T-helper 2 cell treated with Interferon-gamma antibody and Interleukin-4, amounts not matched to agents 5 μg/mL and 100 μg/mL, for 36 hours (primary cell): ENCODE data around the gene RNF20.

Source experiments
- DNase-seq: peaks from one replicate; pipeline ENCODE4 v3.0.0; 2021; ENCODE audit warnings: low spot score
- H3K27ac Mint-ChIP-seq: one replicate; pipeline ENCODE4 v1.8.0; 2021; ENCODE audit warnings: mild to moderate bottlenecking, mixed read lengths
- H3K27me3 Mint-ChIP-seq: one replicate; pipeline ENCODE4 v1.8.0; 2021; ENCODE audit warnings: low read depth, mixed read lengths
- H3K36me3 Mint-ChIP-seq: one replicate; pipeline ENCODE4 v1.8.0; 2021; ENCODE audit warnings: low read depth, mixed read lengths
- H3K4me1 Mint-ChIP-seq: one replicate; pipeline ENCODE4 v1.8.0; 2021; ENCODE audit warnings: low read depth, mixed read lengths
- H3K4me3 Mint-ChIP-seq: one replicate; pipeline ENCODE4 v1.8.0; 2022; ENCODE audit warnings: mild to moderate bottlenecking, moderate library complexity, mixed read lengths
- H3K9me3 Mint-ChIP-seq: one replicate; pipeline ENCODE4 v1.8.0; 2021; ENCODE audit warnings: mixed read lengths

The RNF20 gene

DNA sequence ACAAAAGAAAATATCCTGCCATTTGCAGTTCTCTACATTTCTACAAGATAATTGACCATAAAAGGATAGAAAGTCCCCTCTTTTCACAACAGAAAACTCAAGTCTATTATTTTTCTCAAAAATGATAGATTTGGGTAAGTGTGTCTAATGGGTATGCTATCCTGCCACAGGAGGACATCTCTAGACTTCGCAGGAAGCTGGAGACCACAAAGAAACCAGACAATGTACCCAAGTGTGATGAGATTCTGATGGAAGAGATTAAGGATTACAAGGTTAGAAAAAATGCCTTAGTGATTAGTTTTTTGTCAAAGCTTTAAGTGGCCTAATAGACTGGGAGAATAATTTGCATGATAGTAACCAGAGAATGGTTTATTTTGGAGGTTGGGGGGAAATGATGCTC lies 28.1 kb downstream of the RNF20 start:
- no peak for DNase-seq
- Mint-ChIP-seq H3K36me3 (peaks cover 70% of the 10 kb centered on the region), H3K27me3 (no peaks in the 10 kb centered on the region), H3K4me1 (peaks cover 9% of the 10 kb centered on the region), H3K9me3 (peaks cover 9% of the 10 kb centered on the region), H3K4me3 (no peak overlapping the region), H3K27ac (no peak overlapping the region)

DNA sequence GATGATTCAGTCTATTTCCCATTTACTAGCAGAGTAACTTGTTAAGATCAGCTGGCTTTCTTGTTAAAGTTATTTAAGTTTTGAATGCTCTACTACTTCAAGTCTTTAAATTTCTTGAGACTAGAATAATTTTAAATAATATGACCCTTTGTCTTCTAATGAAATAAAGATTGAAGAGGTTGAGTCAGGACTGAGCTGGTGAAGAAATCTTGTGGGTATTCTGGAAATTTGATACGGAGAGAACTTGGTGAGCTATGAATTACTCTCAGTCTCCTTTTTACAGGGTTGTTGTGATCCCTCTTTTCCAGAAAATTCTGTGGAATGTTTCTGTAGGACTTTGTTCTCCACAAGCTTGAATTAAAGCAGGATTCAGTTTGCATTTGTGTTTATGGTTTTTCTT lies 29.3 kb downstream of the RNF20 start:
- no peak for DNase-seq
- no peaks in the 10 kb centered on the region for H3K27me3 Mint-ChIP-seq
- H3K27ac Mint-ChIP-seq, result no peak overlapping the region
- no peak overlapping the region for H3K4me3 Mint-ChIP-seq
- peaks cover 9% of the 10 kb centered on the region for H3K9me3 Mint-ChIP-seq
- H3K36me3 Mint-ChIP-seq, result peaks cover 62% of the 10 kb centered on the region
- peaks cover 11% of the 10 kb centered on the region for H3K4me1 Mint-ChIP-seq

DNA sequence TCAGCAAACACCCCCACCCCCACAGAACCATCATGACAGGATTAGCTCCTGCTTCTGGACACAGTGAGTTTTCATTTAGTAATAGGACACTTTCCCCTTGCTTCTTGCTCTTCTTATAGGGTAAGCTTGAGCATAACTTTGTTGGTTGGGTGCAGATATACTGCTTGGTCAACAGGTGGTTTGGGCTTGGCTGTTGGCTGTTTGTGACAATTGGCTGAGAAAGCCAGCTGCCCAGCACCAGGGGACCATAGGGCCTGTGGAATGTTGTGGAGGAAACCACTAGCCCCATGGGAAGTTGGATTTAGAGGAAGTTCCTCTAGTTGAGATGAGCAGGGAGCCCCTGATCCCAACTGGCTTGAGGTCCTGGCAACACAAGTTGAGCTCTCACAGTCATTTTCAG lies 30.6 kb downstream of the RNF20 start:
- Mint-ChIP-seq H3K27ac (no peak overlapping the region), H3K4me3 (no peak overlapping the region), H3K4me1 (peaks cover 11% of the 10 kb centered on the region), H3K27me3 (no peaks in the 10 kb centered on the region), H3K9me3 (peaks cover under 1% of the 10 kb centered on the region), H3K36me3 (peaks cover 51% of the 10 kb centered on the region)
- no peak for DNase-seq

DNA sequence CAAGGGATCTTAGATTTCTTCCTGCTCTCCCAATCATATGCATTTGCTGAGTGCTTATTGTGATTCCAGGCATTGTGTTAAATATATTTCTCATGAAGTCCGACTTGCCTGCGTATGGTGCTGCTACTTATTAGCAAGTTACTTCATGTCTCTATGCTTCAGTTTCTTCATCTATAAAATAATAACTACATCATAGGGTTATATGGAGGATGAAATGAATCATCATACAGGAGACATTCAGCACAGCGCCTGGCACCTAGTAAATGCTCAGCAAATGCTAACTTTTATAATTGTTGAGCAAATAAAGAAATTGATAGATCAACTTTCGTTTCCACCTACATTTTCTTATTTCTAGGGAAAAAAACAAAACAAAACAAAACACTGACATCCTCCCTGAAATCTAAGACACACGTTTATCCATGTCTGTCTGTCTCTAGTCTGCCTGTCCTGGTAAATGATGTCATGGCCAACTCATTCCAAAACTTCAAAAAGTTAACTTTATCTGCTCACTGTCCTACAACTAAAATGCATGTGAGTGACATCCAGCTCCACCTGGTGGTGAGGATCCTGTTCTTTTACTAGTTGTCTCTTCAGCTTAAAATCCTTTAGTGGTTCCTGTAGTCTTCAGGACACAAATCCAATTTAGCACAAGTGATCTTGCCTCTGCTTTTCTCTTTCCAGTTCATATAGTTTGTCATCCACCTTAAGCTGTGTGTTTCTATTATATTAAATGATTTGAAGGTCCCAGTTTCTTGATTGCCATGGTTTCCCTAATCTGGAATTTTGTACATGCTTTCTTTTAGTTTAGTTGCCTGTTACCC lies 33.5 kb downstream of the RNF20 start:
- peaks cover 12% of the 10 kb centered on the region for H3K4me1 Mint-ChIP-seq
- H3K4me3 Mint-ChIP-seq, result no peak overlapping the region
- DNase-seq, result no peak
- no peak overlapping the region for H3K27ac Mint-ChIP-seq
- no peaks in the 10 kb centered on the region for H3K27me3 Mint-ChIP-seq
- H3K9me3 Mint-ChIP-seq, result no peaks in the 10 kb centered on the region
- peaks cover 28% of the 10 kb centered on the region for H3K36me3 Mint-ChIP-seq

DNA sequence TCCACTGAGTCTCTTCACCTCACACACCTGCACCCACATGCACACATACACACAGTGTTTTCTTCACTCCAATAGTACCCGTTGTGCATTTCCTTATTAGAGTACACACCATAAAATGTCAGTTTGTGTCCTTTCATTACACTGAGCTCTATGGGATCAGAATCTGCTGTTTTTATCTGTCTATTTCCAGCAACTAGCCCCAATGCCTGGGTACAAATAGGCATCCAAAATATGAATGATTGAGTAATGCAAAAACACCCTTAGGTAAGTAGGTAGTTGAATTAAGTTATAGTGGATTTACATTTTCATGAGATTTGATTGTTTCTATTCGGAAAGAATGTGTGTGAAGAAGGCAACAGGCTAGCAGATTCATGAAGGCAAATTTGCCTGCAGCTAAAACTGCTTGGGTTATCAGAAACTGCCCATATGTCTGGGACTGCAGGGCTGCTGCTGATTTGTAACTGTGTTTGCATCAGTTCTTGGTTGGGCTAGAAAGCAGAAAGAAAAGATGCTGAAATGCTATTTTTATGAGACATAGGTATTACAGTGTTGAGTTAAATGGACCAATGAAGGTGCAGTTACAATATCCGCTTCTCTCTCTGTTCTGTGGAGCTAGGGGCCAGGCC lies 34.2 kb downstream of the RNF20 start:
- DNase-seq, result no peak
- no peaks in the 10 kb centered on the region for H3K9me3 Mint-ChIP-seq
- no peak overlapping the region for H3K27ac Mint-ChIP-seq
- H3K4me1 Mint-ChIP-seq, result peaks cover 10% of the 10 kb centered on the region
- H3K36me3 Mint-ChIP-seq, result peaks cover 20% of the 10 kb centered on the region
- no peaks in the 10 kb centered on the region for H3K27me3 Mint-ChIP-seq
- no peak overlapping the region for H3K4me3 Mint-ChIP-seq

DNA sequence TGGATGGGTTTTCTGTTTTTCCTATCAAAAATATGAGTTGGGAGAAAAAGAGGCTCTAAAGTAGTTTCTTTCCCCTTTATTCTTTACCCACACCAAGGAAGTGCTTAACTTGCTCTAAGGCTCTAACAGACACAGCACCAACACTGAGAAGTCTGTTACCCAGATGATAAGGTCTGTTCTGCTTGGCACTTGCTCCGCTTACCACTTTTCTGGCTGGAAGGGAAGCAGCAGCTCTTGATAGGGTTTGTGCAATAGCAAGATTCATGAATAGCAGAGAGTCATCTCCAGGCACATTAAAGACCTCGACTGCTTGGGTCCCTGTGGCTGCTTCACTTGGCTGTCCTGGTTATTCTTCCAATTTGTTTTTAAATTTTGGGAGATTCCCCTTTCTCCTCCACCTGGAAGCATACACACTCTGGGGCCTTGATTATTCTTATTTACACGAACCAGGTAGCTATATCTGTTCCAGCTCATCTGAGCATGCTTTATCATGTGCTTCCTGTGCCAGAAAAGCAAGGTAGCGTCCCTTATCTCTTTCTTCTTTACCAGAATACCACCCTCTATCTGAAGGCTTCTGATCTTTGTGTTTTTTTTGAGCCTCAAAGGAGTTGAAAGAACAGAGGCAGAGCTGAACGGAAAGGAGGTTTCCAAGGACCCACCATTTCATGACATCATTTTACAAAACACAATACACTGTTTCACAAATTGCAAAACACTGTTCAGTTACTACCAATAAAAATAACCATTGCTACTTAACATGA lies 36.3 kb downstream of the RNF20 start:
- no peaks in the 10 kb centered on the region for H3K27me3 Mint-ChIP-seq
- no peaks in the 10 kb centered on the region for H3K9me3 Mint-ChIP-seq
- H3K4me1 Mint-ChIP-seq, result peaks cover 17% of the 10 kb centered on the region
- H3K36me3 Mint-ChIP-seq, result peaks cover 11% of the 10 kb centered on the region
- no peak overlapping the region for H3K4me3 Mint-ChIP-seq
- H3K27ac Mint-ChIP-seq, result peak overlapping the region; percentile 73
- no peak for DNase-seq

DNA sequence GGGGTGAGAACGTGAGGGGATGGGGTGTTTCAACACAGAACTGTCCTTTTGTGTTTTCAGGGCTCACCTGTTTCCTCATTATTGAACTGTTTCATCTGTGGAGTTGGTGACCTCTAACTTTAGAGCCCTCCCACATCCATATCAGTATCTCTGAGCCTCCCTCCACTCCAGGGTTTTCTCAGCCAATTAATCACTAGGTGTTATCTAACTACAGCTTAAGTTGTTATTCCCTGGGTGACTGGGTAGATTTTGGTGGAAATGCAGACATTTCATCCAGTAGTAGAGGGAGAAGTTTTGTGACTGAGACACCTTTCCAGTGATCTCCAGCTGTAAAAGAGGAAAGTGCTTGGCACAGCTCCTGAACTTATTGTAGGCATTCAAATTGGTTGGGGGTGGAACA lies 37.5 kb downstream of the RNF20 start:
- Mint-ChIP-seq H3K4me3 (no peak overlapping the region), H3K36me3 (peaks cover 7% of the 10 kb centered on the region), H3K9me3 (no peaks in the 10 kb centered on the region), H3K4me1 (peaks cover 17% of the 10 kb centered on the region), H3K27ac (no peak overlapping the region), H3K27me3 (no peaks in the 10 kb centered on the region)
- no peak for DNase-seq

DNA sequence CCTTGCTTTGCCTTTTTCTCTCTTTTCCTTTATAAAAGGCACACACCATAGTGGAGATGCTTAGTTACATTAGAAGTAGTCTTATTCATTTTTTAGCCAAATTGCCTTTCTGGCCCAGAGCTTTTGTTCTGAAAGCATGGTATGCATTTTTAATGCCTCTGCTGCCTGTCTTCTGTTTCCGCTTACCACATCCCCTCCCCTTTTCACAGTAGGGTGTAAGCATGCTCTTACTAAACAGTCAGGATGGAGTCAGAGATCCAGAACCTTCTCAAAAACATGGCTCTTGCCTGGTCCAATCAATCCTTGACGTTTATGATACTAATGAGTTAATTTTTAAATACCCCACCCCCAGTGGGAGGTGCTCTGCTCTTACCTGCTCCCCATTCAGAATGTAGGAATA lies 38.7 kb downstream of the RNF20 start:
- H3K4me1 Mint-ChIP-seq, result peaks cover 16% of the 10 kb centered on the region
- DNase-seq, result no peak
- H3K27me3 Mint-ChIP-seq, result no peaks in the 10 kb centered on the region
- H3K36me3 Mint-ChIP-seq, result peaks cover 4% of the 10 kb centered on the region
- no peaks in the 10 kb centered on the region for H3K9me3 Mint-ChIP-seq
- no peak overlapping the region for H3K27ac Mint-ChIP-seq
- no peak overlapping the region for H3K4me3 Mint-ChIP-seq

DNA sequence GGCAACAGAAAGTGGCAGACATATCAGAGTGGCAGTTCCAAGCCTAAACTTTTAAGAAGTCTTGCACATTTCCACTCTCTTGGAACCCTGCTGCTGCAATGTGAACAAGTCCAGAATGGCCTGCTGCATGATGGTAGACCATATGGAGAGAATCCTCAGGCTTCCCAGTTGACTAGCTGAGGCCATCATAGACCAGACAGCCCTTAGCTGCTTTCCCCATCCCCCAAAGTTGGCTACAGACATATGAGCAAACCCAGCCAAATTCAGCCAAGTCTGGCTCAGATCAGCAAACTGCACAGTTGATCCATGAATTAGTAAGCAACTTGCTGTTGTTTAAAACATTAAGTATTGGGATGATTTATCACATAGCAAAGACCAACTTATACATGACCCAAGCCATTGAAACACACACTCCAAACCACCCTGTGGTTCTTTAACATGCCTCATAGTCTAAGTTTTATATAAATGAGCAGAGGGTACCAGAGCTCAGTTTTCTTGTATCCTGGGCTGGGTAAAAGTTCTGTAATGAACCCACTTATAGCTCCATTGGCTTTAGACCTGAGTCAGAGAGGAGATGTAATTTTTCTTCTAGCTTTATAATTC lies 41.2 kb downstream of the RNF20 start:
- peaks cover 14% of the 10 kb centered on the region for H3K4me1 Mint-ChIP-seq
- no peak overlapping the region for H3K27ac Mint-ChIP-seq
- H3K9me3 Mint-ChIP-seq, result no peaks in the 10 kb centered on the region
- H3K27me3 Mint-ChIP-seq, result no peaks in the 10 kb centered on the region
- peaks cover 1% of the 10 kb centered on the region for H3K36me3 Mint-ChIP-seq
- no peak for DNase-seq
- no peak overlapping the region for H3K4me3 Mint-ChIP-seq

DNA sequence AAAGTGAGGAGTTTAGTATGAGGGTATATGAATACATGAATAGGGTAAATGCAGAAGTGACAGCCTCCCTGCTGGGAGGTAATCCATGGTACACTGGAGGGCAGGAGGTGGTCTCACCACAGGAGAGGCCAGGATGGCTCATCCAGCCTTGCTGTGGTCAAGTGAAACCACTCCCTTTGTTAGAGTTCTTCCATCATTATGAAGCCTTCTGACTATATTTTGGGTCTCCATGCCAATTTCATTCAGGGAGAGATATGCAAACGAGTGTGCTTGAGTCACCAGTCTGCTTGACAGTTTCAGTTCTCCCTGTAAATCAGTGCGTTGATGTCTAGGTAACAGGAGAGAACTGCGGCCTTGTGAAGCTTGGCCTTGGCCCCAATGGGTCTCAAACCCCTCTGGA lies 44.7 kb downstream of the RNF20 start:
- no peak overlapping the region for H3K4me3 Mint-ChIP-seq
- no peaks in the 10 kb centered on the region for H3K9me3 Mint-ChIP-seq
- H3K27me3 Mint-ChIP-seq, result no peaks in the 10 kb centered on the region
- no peak overlapping the region for H3K27ac Mint-ChIP-seq
- no peak for DNase-seq
- no peaks in the 10 kb centered on the region for H3K36me3 Mint-ChIP-seq
- H3K4me1 Mint-ChIP-seq, result peaks cover 6% of the 10 kb centered on the region

DNA sequence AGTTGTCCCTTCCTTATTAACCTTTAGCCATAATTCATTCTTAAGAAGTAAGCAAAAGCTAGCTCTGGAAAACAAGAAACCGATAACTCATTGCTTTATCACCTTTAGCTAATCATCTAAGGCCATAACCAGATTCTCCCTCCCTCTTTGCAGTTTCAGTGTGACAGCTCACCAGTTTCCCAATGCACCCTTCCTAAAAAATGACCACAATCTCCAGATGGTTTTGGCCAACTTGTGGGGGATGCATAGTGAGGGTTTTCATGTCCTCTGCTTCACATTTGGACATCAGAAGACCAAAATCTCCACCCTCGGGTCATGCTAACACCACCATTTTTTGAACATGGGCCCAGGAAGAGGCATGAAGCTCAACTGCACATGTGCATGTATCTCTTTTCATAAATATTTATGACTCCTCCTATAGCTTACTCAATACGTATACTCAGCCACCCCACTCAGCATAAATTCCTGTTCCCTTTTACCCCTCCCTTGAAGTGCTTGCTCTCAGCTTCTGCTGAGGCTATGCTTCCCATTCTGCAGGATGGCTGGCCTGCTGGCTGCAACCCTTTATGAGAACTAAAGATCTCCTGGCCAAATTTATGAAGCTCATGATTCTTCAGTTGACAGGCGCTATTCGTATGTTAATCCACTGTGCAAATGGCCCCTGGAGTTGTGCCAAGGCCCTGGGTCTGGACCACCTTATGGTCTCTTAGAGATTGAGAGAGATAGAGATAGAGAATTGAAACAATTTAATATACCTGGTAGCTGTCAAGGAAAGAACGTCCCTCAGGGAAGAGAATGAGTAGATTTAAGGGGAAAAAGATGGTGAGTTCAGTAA lies 46.3 kb downstream of the RNF20 start:
- H3K27ac Mint-ChIP-seq, result no peak overlapping the region
- H3K9me3 Mint-ChIP-seq, result no peaks in the 10 kb centered on the region
- H3K36me3 Mint-ChIP-seq, result no peaks in the 10 kb centered on the region
- no peak for DNase-seq
- H3K4me1 Mint-ChIP-seq, result no peaks in the 10 kb centered on the region
- H3K4me3 Mint-ChIP-seq, result no peak overlapping the region
- no peaks in the 10 kb centered on the region for H3K27me3 Mint-ChIP-seq

DNA sequence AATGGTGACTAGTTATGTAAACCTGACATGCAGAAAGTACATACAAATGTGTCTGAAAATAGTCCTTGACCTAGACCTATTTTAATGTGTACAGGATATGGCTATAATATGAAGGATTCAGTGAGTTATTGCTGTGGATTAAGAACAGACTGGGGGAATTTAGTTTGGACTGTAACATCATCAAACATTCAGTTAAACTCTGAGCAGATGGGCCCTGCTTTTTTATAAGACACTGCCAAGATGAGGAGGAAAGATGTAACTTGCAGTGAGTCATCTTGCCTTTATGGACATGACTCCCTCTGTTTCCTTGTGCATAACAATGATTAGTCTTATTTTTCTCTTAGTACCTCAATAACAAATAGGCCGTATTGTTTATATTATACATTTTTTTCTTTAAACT lies 48.9 kb downstream of the RNF20 start:
- DNase-seq, result no peak
- Mint-ChIP-seq H3K27ac (no peak overlapping the region), H3K4me3 (no peak overlapping the region), H3K4me1 (peaks cover 11% of the 10 kb centered on the region), H3K36me3 (no peaks in the 10 kb centered on the region), H3K9me3 (no peaks in the 10 kb centered on the region), H3K27me3 (no peaks in the 10 kb centered on the region)

DNA sequence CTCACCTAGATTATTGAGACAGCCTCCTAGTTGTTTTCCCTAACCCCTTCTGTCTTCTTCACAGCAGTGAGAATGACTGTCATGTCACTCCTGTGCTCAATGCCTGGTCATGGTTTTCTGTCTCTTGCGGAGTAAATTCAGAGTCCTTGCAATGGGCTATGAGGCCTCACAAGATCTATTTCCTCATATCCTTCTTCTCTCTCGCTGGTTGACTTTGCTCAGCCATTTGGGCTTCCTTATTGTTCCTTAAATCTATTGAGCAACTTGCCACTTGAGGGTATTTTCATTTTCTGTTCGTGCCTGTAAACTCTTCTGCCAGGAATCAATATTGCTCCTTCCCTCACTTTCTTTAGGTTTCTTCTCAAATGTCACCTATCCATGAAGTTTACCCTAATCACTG lies 52.1 kb downstream of the RNF20 start:
- Mint-ChIP-seq H3K4me3 (no peak overlapping the region), H3K9me3 (no peaks in the 10 kb centered on the region), H3K27me3 (peaks cover 2% of the 10 kb centered on the region), H3K36me3 (no peaks in the 10 kb centered on the region), H3K4me1 (peaks cover 11% of the 10 kb centered on the region), H3K27ac (no peak overlapping the region)
- no peak for DNase-seq
